Fibroblast of lung (primary cell): ENCODE data around the gene CTSE.

Experiments used
- EZH2 ChIP-seq: IDR thresholded peaks from 2 replicates; pipeline ENCODE4 v1.5.1; 2012; ENCODE audit warnings: low read length, control low read depth, mild to moderate bottlenecking; ENCODE audit errors: missing control alignments
- TF ChIP-seq, protein P1 (sequence below), 2 donors: IDR thresholded peaks in 1 of 2; conservative IDR thresholded peaks in 1 of 2; 1 replicate in 1 of 2; 2 replicates in 1 of 2; pipeline ENCODE4 v1.5.1; 2011 to 2012; ENCODE audit warnings: low read length in 2 of 2, control low read depth in 1 of 2, inconsistent platforms in 1 of 2, low read depth in 1 of 2, mild to moderate bottlenecking in 1 of 2

- TF ChIP-seq EZH2 = no peak
- TF ChIP-seq, protein P1, sequence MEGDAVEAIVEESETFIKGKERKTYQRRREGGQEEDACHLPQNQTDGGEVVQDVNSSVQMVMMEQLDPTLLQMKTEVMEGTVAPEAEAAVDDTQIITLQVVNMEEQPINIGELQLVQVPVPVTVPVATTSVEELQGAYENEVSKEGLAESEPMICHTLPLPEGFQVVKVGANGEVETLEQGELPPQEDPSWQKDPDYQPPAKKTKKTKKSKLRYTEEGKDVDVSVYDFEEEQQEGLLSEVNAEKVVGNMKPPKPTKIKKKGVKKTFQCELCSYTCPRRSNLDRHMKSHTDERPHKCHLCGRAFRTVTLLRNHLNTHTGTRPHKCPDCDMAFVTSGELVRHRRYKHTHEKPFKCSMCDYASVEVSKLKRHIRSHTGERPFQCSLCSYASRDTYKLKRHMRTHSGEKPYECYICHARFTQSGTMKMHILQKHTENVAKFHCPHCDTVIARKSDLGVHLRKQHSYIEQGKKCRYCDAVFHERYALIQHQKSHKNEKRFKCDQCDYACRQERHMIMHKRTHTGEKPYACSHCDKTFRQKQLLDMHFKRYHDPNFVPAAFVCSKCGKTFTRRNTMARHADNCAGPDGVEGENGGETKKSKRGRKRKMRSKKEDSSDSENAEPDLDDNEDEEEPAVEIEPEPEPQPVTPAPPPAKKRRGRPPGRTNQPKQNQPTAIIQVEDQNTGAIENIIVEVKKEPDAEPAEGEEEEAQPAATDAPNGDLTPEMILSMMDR (conservative IDR thresholded peaks at IDR 0.05 in 1 of 2, IDR thresholded peaks at IDR 0.05 in 1 of 2; ENCODE audit: low read depth in 1 of 2, low read length in 2 of 2) = no peak
Observed at GRCh38 chr1:206066479-206067171, 42.9 kb upstream of the CTSE start.
